ENCODE data around the gene RPUSD1.
"Not testable (repeated sequence)": the region's sequence is repeated elsewhere in the genome, so short reads cannot be mapped to it uniquely, and the experiment has no call there.

The RPUSD1 gene

GRCh38 chr16:787978-788398, at the start of gene RPUSD1:
Gene RPUSD1 (minus strand): TSS chr16:788381. CDS start chr16:787737, 644 bp downstream.
- in situ Hi-C loops (cut with HindIII; ENCODE audit: low sequenced_read_pairs) = no loop called here

- in situ Hi-C loops (cut with HindIII; ENCODE audit: low sequenced_read_pairs) = not testable (repeated sequence)
Observed at GRCh38 chr16:836822-837221, 48.6 kb upstream of the RPUSD1 start.

GRCh38 chr16:836221-836620, 48.0 kb upstream of the RPUSD1 start:
- in situ Hi-C loops (cut with HindIII; ENCODE audit: low sequenced_read_pairs) = no loop called here

- in situ Hi-C loops (cut with HindIII; ENCODE audit: low sequenced_read_pairs) = no loop called here
Observed at GRCh38 chr16:835373-835772, 47.2 kb upstream of the RPUSD1 start.

GRCh38 chr16:833411-833810, 45.2 kb upstream of the RPUSD1 start:
- in situ Hi-C loops (cut with HindIII; ENCODE audit: low sequenced_read_pairs) = no loop called here

- in situ Hi-C loops (cut with HindIII; ENCODE audit: low sequenced_read_pairs) = no loop called here
Observed at GRCh38 chr16:832652-833336, 44.6 kb upstream of the RPUSD1 start.

GRCh38 chr16:831571-832413, 43.6 kb upstream of the RPUSD1 start:
- in situ Hi-C loops (cut with HindIII; ENCODE audit: low sequenced_read_pairs) = no loop called here

- in situ Hi-C loops (cut with HindIII; ENCODE audit: low sequenced_read_pairs) = no loop called here
Observed at GRCh38 chr16:830871-831570, 42.8 kb upstream of the RPUSD1 start.

- in situ Hi-C loops (cut with HindIII; ENCODE audit: low sequenced_read_pairs) = no loop called here
Observed at GRCh38 chr16:830107-830870, 42.1 kb upstream of the RPUSD1 start.

GRCh38 chr16:828891-829290, 40.7 kb upstream of the RPUSD1 start:
- in situ Hi-C loops (cut with HindIII; ENCODE audit: low sequenced_read_pairs) = no loop called here

GRCh38 chr16:827513-827912, 39.3 kb upstream of the RPUSD1 start:
- in situ Hi-C loops (cut with HindIII; ENCODE audit: low sequenced_read_pairs) = no loop called here

- in situ Hi-C loops (cut with HindIII; ENCODE audit: low sequenced_read_pairs) = no loop called here
Observed at GRCh38 chr16:825341-826061, 37.3 kb upstream of the RPUSD1 start.

- in situ Hi-C loops (cut with HindIII; ENCODE audit: low sequenced_read_pairs) = no loop called here
Observed at GRCh38 chr16:824601-825000, 36.4 kb upstream of the RPUSD1 start.

- in situ Hi-C loops (cut with HindIII; ENCODE audit: low sequenced_read_pairs) = no loop called here
Observed at GRCh38 chr16:824194-824593, 36.0 kb upstream of the RPUSD1 start.

- in situ Hi-C loops (cut with HindIII; ENCODE audit: low sequenced_read_pairs) = no loop called here
Observed at GRCh38 chr16:822909-823297, 34.7 kb upstream of the RPUSD1 start.

GRCh38 chr16:822174-822908, 34.2 kb upstream of the RPUSD1 start:
- in situ Hi-C loops (cut with HindIII; ENCODE audit: low sequenced_read_pairs) = no loop called here

- in situ Hi-C loops (cut with HindIII; ENCODE audit: low sequenced_read_pairs) = no loop called here
Observed at GRCh38 chr16:821751-822150, 33.6 kb upstream of the RPUSD1 start.

GRCh38 chr16:820748-821147, 32.6 kb upstream of the RPUSD1 start:
- in situ Hi-C loops (cut with HindIII; ENCODE audit: low sequenced_read_pairs) = no loop called here

GRCh38 chr16:820044-820408, 31.8 kb upstream of the RPUSD1 start:
- in situ Hi-C loops (cut with HindIII; ENCODE audit: low sequenced_read_pairs) = not testable (repeated sequence)
